Measurements from ENCODE around the gene TTF2. TPM values are rescaled to one million over a fixed set of nuclear protein-coding genes. Genes with fewer than 3 reads are reported as not detected.

Gene TTF2
- total RNA-seq, 1 experiment from 2014 or later = 46.6 TPM

GRCh38 chr1:117107364-117107763, 47.2 kb downstream of the TTF2 start:
- Mint-ChIP-seq H3K4me1 (ENCODE audit: low read depth, unreplicated experiment) (peaks cover 23% of the 10 kb centered on the region), H3K9me3 (ENCODE audit: low read depth, unreplicated experiment) (no peaks in the 10 kb centered on the region), H3K4me3 (ENCODE audit: low read depth, unreplicated experiment) (no peak overlapping the region), H3K27ac (ENCODE audit: unreplicated experiment) (no peak overlapping the region), H3K27me3 (ENCODE audit: unreplicated experiment) (no peaks in the 10 kb centered on the region), H3K36me3 (ENCODE audit: insufficient read depth, unreplicated experiment) (peaks cover 16% of the 10 kb centered on the region)
- no TSS peak for BruUV-seq (replicated peaks)
- no peak for DNase-seq
- intact Hi-C loops (cut with micrococcal nuclease; ENCODE audit: unreplicated experiment) = no loop called here
- TF ChIP-seq CTCF (IDR thresholded peaks at IDR 0.05; ENCODE audit: unreplicated experiment) = no peak
- CTCF ChIA-PET = no interaction called here

GRCh38 chr1:117110774-117111173, 50.6 kb downstream of the TTF2 start:
- DNase-seq = no peak
- H3K27ac Mint-ChIP-seq (ENCODE audit: unreplicated experiment) = peak overlapping the region; percentile 80
- H3K4me1 Mint-ChIP-seq (ENCODE audit: low read depth, unreplicated experiment) = peaks cover 23% of the 10 kb centered on the region
- H3K27me3 Mint-ChIP-seq (ENCODE audit: unreplicated experiment) = no peaks in the 10 kb centered on the region
- intact Hi-C loops (cut with micrococcal nuclease; ENCODE audit: unreplicated experiment) = no loop called here
- TF ChIP-seq CTCF (IDR thresholded peaks at IDR 0.05; ENCODE audit: unreplicated experiment) = no peak
- H3K9me3 Mint-ChIP-seq (ENCODE audit: low read depth, unreplicated experiment) = no peaks in the 10 kb centered on the region
- H3K36me3 Mint-ChIP-seq (ENCODE audit: insufficient read depth, unreplicated experiment) = peaks cover 10% of the 10 kb centered on the region
- CTCF ChIA-PET = no interaction called here
- no TSS peak for BruUV-seq (replicated peaks)
- H3K4me3 Mint-ChIP-seq (ENCODE audit: low read depth, unreplicated experiment) = no peak overlapping the region

GRCh38 chr1:117112047-117112717, 52.1 kb downstream of the TTF2 start:
- Mint-ChIP-seq H3K27ac (ENCODE audit: unreplicated experiment) (no peak overlapping the region), H3K36me3 (ENCODE audit: insufficient read depth, unreplicated experiment) (peaks cover 10% of the 10 kb centered on the region), H3K4me3 (ENCODE audit: low read depth, unreplicated experiment) (no peak overlapping the region), H3K9me3 (ENCODE audit: low read depth, unreplicated experiment) (no peaks in the 10 kb centered on the region), H3K4me1 (ENCODE audit: low read depth, unreplicated experiment) (peaks cover 23% of the 10 kb centered on the region), H3K27me3 (ENCODE audit: unreplicated experiment) (no peaks in the 10 kb centered on the region)
- DNase-seq = no peak
- no peak for TF ChIP-seq CTCF (IDR thresholded peaks at IDR 0.05; ENCODE audit: unreplicated experiment)
- CTCF ChIA-PET = no interaction called here
- intact Hi-C loops (cut with micrococcal nuclease; ENCODE audit: unreplicated experiment) = no loop called here
- no TSS peak for BruUV-seq (replicated peaks)

- DNase-seq = no peak
- no peak for TF ChIP-seq CTCF (IDR thresholded peaks at IDR 0.05; ENCODE audit: unreplicated experiment)
- no peak overlapping the region for H3K27ac Mint-ChIP-seq (ENCODE audit: unreplicated experiment)
- H3K9me3 Mint-ChIP-seq (ENCODE audit: low read depth, unreplicated experiment) = no peaks in the 10 kb centered on the region
- BruUV-seq (replicated peaks) = no TSS peak
- H3K4me1 Mint-ChIP-seq (ENCODE audit: low read depth, unreplicated experiment) = peaks cover 23% of the 10 kb centered on the region
- H3K27me3 Mint-ChIP-seq (ENCODE audit: unreplicated experiment) = no peaks in the 10 kb centered on the region
- peaks cover 4% of the 10 kb centered on the region for H3K36me3 Mint-ChIP-seq (ENCODE audit: insufficient read depth, unreplicated experiment)
- no peak overlapping the region for H3K4me3 Mint-ChIP-seq (ENCODE audit: low read depth, unreplicated experiment)
- CTCF ChIA-PET = interaction anchor here (0.5 kb wide), 1 partner anchor 68 kb away, joined by 6 read pairs; no protein-coding TSS in a partner anchor
- intact Hi-C loops (cut with micrococcal nuclease; ENCODE audit: unreplicated experiment) = no loop called here
Observed at GRCh38 chr1:117113199-117113598, 53.1 kb downstream of the TTF2 start.

Data from Calu3 (cell line).